Endodermal cell (in vitro differentiated cells): ENCODE results near the gene HLCS. TPM values are rescaled to one million over a fixed set of nuclear protein-coding genes. Genes with fewer than 3 reads are reported as not detected.

Experiments used
- DNase-seq: peaks from one replicate; pipeline ENCODE4 v3.0.0-alpha.2; 2017
- H3K27ac ChIP-seq: 2 replicates; pipeline ENCODE4 v1.5.1; 2013; ENCODE audit warnings: mild to moderate bottlenecking, low read depth, low read length, moderate library complexity
- H3K27me3 ChIP-seq: 2 replicates; pipeline ENCODE4 v1.6.1; 2013; ENCODE audit warnings: mild to moderate bottlenecking, low read length, moderate library complexity; ENCODE audit not compliant: insufficient read depth, control insufficient read depth, poor library complexity, severe bottlenecking
- H3K36me3 ChIP-seq: 2 replicates; pipeline ENCODE4 v1.7.0; 2013; ENCODE audit warnings: mild to moderate bottlenecking, low read length, moderate library complexity; ENCODE audit not compliant: control insufficient read depth, insufficient read depth
- H3K4me1 ChIP-seq: one replicate; pipeline ENCODE4 v1.7.0; 2013; ENCODE audit warnings: low read length; ENCODE audit not compliant: control insufficient read depth, insufficient read depth
- H3K4me3 ChIP-seq: 2 replicates; pipeline ENCODE4 v1.5.1; 2013; ENCODE audit warnings: mild to moderate bottlenecking, low read length, moderate library complexity
- H3K9ac ChIP-seq: 2 replicates; pipeline ENCODE4 v1.6.1; 2013; ENCODE audit warnings: mild to moderate bottlenecking, low read length, moderate library complexity; ENCODE audit not compliant: poor library complexity, severe bottlenecking; ENCODE audit errors: extremely low read depth
- H3K9me3 ChIP-seq: 2 replicates; pipeline ENCODE4 v1.6.1; 2013; ENCODE audit warnings: mild to moderate bottlenecking, low read length, moderate library complexity; ENCODE audit not compliant: control insufficient read depth
- H3K27ac Mint-ChIP-seq: 2 replicates; pipeline ENCODE4 v1.8.0; 2020; ENCODE audit warnings: mixed read lengths
- H3K27me3 Mint-ChIP-seq: 2 replicates; pipeline ENCODE4 v1.8.0; 2021; ENCODE audit warnings: mild to moderate bottlenecking, mixed read lengths; ENCODE audit not compliant: insufficient read depth
- H3K36me3 Mint-ChIP-seq: 2 replicates; pipeline ENCODE4 v1.8.0; 2020; ENCODE audit warnings: low read depth, mixed read lengths
- H3K4me1 Mint-ChIP-seq: 2 replicates; pipeline ENCODE4 v1.8.0; 2020; ENCODE audit warnings: mixed read lengths
- H3K4me3 Mint-ChIP-seq: 2 replicates; pipeline ENCODE4 v1.8.0; 2020; ENCODE audit warnings: mild to moderate bottlenecking, moderate library complexity, mixed read lengths
- H3K9me3 Mint-ChIP-seq: 2 replicates; pipeline ENCODE4 v1.8.0; 2020; ENCODE audit warnings: mild to moderate bottlenecking, mixed read lengths
- WGBS, 2 experiments: methylation state at CpG; one replicate each; pipeline versions ENCODE4 v1.1.5 to v1.1.7; 2013; ENCODE audit warnings: missing lambda C conversion rate in 2 of 2, mixed read lengths in 1 of 2; ENCODE audit not compliant: insufficient coverage in 1 of 2, insufficient read length in 1 of 2; 5-methylcytosine and 5-hydroxymethylcytosine counted together
- total RNA-seq, 2 donors: library from RNA; stranded (reverse); fragmentation: NEBNext Ultra II Directional in 1 of 2; extraction: Animal tissue kit (Norgen Biotek cat#: 25700) in 1 of 2; gene quantifications; 2 replicates in 1 of 2; 3 replicates in 1 of 2; pipeline ENCODE4 v1.2.1, GENCODE V29; 2021
- TF ChIP-seq, protein P1 (sequence below): fragments of 200-600 bp; sonication (generic); conservative IDR thresholded peaks from 2 replicates; pipeline ENCODE4 v1.5.0; 2021; ENCODE audit warnings: antibody characterized with exemption, mild to moderate bottlenecking

Gene HLCS
- total RNA-seq, 2 donors from 2014 or later, result 25.0 to 30.1 TPM

- Mint-ChIP-seq H3K4me1 (no peaks in the 10 kb centered on the region), H3K36me3 (peaks cover 5% of the 10 kb centered on the region), H3K27me3 (no peaks in the 10 kb centered on the region), H3K27ac (no peak overlapping the region), H3K4me3 (no peak overlapping the region), H3K9me3 (no peaks in the 10 kb centered on the region)
- no peak overlapping the region for H3K27ac ChIP-seq
- TF ChIP-seq, protein P1, sequence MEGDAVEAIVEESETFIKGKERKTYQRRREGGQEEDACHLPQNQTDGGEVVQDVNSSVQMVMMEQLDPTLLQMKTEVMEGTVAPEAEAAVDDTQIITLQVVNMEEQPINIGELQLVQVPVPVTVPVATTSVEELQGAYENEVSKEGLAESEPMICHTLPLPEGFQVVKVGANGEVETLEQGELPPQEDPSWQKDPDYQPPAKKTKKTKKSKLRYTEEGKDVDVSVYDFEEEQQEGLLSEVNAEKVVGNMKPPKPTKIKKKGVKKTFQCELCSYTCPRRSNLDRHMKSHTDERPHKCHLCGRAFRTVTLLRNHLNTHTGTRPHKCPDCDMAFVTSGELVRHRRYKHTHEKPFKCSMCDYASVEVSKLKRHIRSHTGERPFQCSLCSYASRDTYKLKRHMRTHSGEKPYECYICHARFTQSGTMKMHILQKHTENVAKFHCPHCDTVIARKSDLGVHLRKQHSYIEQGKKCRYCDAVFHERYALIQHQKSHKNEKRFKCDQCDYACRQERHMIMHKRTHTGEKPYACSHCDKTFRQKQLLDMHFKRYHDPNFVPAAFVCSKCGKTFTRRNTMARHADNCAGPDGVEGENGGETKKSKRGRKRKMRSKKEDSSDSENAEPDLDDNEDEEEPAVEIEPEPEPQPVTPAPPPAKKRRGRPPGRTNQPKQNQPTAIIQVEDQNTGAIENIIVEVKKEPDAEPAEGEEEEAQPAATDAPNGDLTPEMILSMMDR, result no peak
- no peaks in the 10 kb centered on the region for H3K36me3 ChIP-seq
- DNase-seq, result no peak
- no peaks in the 10 kb centered on the region for H3K27me3 ChIP-seq
- WGBS, 2 experiments, result 95 to 97% methylated on average over 12 to 16 of the region's 16 CpGs
- no peak overlapping the region for H3K9ac ChIP-seq
- H3K4me3 ChIP-seq, result no peak overlapping the region
- peaks cover 4% of the 10 kb centered on the region for H3K9me3 ChIP-seq
- H3K4me1 ChIP-seq, result no peaks in the 10 kb centered on the region
Measured at GRCh38 chr21:36909901-36910561, 56.4 kb downstream of the HLCS start.

GRCh38 chr21:36909423-36909822 lies 57.0 kb downstream of the HLCS start:
- Mint-ChIP-seq H3K4me3 (no peak overlapping the region), H3K9me3 (no peaks in the 10 kb centered on the region), H3K27me3 (no peaks in the 10 kb centered on the region), H3K4me1 (no peaks in the 10 kb centered on the region), H3K36me3 (peaks cover 5% of the 10 kb centered on the region), H3K27ac (no peak overlapping the region)
- H3K36me3 ChIP-seq, result no peaks in the 10 kb centered on the region
- TF ChIP-seq, protein P1, result no peak
- no peak overlapping the region for H3K9ac ChIP-seq
- peaks cover 4% of the 10 kb centered on the region for H3K9me3 ChIP-seq
- no peaks in the 10 kb centered on the region for H3K4me1 ChIP-seq
- no peak overlapping the region for H3K4me3 ChIP-seq
- 91 to 95% methylated on average over 4 to 5 of the region's 5 CpGs for WGBS, 2 experiments
- no peak for DNase-seq
- H3K27ac ChIP-seq, result no peak overlapping the region
- H3K27me3 ChIP-seq, result no peaks in the 10 kb centered on the region

- Mint-ChIP-seq H3K27me3 (no peaks in the 10 kb centered on the region), H3K4me1 (no peaks in the 10 kb centered on the region), H3K27ac (no peak overlapping the region), H3K36me3 (peaks cover 5% of the 10 kb centered on the region), H3K4me3 (no peak overlapping the region), H3K9me3 (no peaks in the 10 kb centered on the region)
- Histone ChIP-seq H3K9me3 (peaks cover 4% of the 10 kb centered on the region), H3K36me3 (no peaks in the 10 kb centered on the region), H3K27me3 (no peaks in the 10 kb centered on the region), H3K4me3 (no peak overlapping the region), H3K27ac (no peak overlapping the region), H3K4me1 (no peaks in the 10 kb centered on the region), H3K9ac (no peak overlapping the region)
- TF ChIP-seq, protein P1, result peak; percentile 45
- 87 to 97% methylated on average over 2 to 3 of the region's 3 CpGs for WGBS, 2 experiments
- no peak for DNase-seq
Measured at GRCh38 chr21:36908260-36908908, 58.1 kb downstream of the HLCS start.
